ENCODE data around the gene LAMC1.

- TF ChIP-seq SMC3 (IDR thresholded peaks at IDR 0.05; ENCODE audit: low read depth, low read length) = no peak
- TF ChIP-seq USF2 (IDR thresholded peaks at IDR 0.05; ENCODE audit: low read depth, low read length) = no peak
These were observed 21.9 kb downstream of the LAMC1 start for GRCh38 chr1:183044893-183045649.

Data from IMR-90 (cell line).